ENCODE results near the gene RETN. TPM values are rescaled to one million over a fixed set of nuclear protein-coding genes. Genes with fewer than 3 reads are reported as not detected.

Gene RETN
- total RNA-seq, 1 donor from 2014 or later = 3.7 TPM

GRCh38 chr19:7674010-7675005 is 5.5 kb downstream of the RETN start:
- no peaks in the 10 kb centered on the region for H3K9me3 ChIP-seq (ENCODE audit: control insufficient read depth in 3 of 3, low read length in 3 of 3)
- no peak overlapping the region for H3K9ac ChIP-seq (ENCODE audit: low read depth in 1 of 3, low read length in 3 of 3)
- peaks cover 22 to 50% (median 33%) of the 10 kb centered on the region in 3 donors for H3K27me3 ChIP-seq (ENCODE audit: control insufficient read depth in 3 of 3, insufficient read depth in 3 of 3, low read length in 3 of 3)

GRCh38 chr19:7676376-7676775 is 7.5 kb downstream of the RETN start:
- Histone ChIP-seq H3K27me3 (ENCODE audit: control insufficient read depth in 3 of 3, insufficient read depth in 3 of 3, low read length in 3 of 3) (peaks cover 9 to 40% (median 23%) of the 10 kb centered on the region in 3 donors), H3K9me3 (ENCODE audit: control insufficient read depth in 3 of 3, low read length in 3 of 3) (no peaks in the 10 kb centered on the region), H3K27ac (ENCODE audit: low read depth, low read length) (no peak overlapping the region), H3K4me1 (ENCODE audit: control insufficient read depth in 3 of 3, insufficient read depth in 3 of 3, low read length in 3 of 3) (peaks cover 7 to 17% (median 12%) of the 10 kb centered on the region in 3 donors), H3K9ac (ENCODE audit: low read depth in 1 of 3, low read length in 3 of 3) (no peak overlapping the region), H3K4me3 (ENCODE audit: low read length in 3 of 3) (no peak overlapping the region), H3K36me3 (ENCODE audit: control insufficient read depth in 3 of 3, insufficient read depth in 3 of 3, low read length in 3 of 3) (no peaks in the 10 kb centered on the region)

More at GRCh38 chr19:7674010-7675005, 5.5 kb downstream of the RETN start:
- Histone ChIP-seq H3K36me3 (ENCODE audit: control insufficient read depth in 3 of 3, insufficient read depth in 3 of 3, low read length in 3 of 3) (no peaks in the 10 kb centered on the region), H3K4me1 (ENCODE audit: control insufficient read depth in 3 of 3, insufficient read depth in 3 of 3, low read length in 3 of 3) (peaks cover 0 to 3% (median 0%) of the 10 kb centered on the region in 3 donors), H3K27ac (ENCODE audit: low read depth, low read length) (no peak overlapping the region), H3K4me3 (ENCODE audit: low read length in 3 of 3) (no peak overlapping the region)

DNA sequence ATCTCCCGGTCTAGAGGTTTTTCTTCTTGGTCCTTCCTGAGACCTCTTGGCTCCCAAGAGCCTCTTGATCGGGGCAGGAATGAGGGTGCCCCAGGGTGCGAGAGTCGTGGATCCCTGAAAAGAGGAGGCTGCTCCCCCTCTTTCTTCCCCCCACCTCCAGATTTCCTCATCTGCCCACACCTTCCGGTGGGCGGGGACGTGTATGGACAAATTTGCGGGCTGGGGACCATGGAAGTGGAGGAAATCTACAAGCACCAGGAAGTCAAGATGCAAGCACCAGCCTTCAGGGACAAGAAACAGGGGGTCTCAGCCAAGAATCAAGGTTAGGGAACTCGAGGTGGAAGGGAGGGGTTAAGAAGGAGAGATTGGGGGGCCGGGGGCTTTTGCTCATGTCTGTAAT is 8.0 kb downstream of the RETN start, which contains the start of gene MCEMP1:
Gene MCEMP1 (plus strand): TSS at position 237 of the 400 bp plus-strand sequence. CDS start 31 bp downstream, at position 268.
- H3K27ac ChIP-seq (ENCODE audit: low read depth, low read length) = no peak within 1 kb of the TSS

DNA sequence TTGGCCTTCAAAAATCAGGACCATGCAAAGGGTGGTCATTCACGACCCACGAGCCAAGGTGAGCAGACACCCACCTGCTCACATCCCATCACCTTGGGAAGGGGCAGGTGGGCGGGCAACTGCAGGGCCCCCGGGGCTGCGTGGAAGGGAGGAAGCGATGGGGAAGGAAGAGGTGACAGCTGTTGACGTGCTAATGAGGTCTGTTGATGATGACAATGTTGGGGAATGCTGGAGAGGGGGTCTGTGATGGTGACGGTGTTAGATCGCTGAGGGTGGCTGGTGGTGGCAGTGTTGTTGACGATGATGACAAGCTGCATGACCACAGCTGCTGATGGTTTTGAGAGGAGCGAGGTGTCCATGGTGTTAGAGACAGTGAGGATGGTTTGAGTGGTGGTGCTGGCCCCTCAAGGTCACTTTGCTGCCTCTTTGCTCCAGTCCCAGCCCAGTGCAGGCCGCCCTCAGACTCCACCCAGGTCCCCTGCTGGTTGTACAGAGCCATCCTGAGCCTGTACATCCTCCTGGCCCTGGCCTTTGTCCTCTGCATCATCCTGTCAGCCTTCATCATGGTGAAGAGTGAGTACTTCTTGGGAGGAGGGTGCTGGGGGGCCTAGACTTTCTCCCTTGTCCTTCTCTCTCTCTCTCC is 8.9 kb downstream of the RETN start:
- Histone ChIP-seq H3K4me3 (ENCODE audit: low read length in 3 of 3) (no peak overlapping the region), H3K4me1 (ENCODE audit: control insufficient read depth in 3 of 3, insufficient read depth in 3 of 3, low read length in 3 of 3) (peaks cover 15 to 29% (median 20%) of the 10 kb centered on the region in 3 donors), H3K27me3 (ENCODE audit: control insufficient read depth in 3 of 3, insufficient read depth in 3 of 3, low read length in 3 of 3) (peaks cover 9 to 34% (median 18%) of the 10 kb centered on the region in 3 donors), H3K9me3 (ENCODE audit: control insufficient read depth in 3 of 3, low read length in 3 of 3) (no peaks in the 10 kb centered on the region), H3K36me3 (ENCODE audit: control insufficient read depth in 3 of 3, insufficient read depth in 3 of 3, low read length in 3 of 3) (peaks cover 6 to 8% (median 6%) of the 10 kb centered on the region in 3 donors), H3K27ac (ENCODE audit: low read depth, low read length) (no peak overlapping the region), H3K9ac (ENCODE audit: low read depth in 1 of 3, low read length in 3 of 3) (no peak overlapping the region)

More for the DNA sequence above, 8.0 kb downstream of the RETN start, which contains the start of gene MCEMP1:
- Histone ChIP-seq H3K9ac (ENCODE audit: low read depth in 1 of 3, low read length in 3 of 3) (no peak within 1 kb of the TSS), H3K9me3 (ENCODE audit: control insufficient read depth in 3 of 3, low read length in 3 of 3) (no peaks in the 10 kb centered on the region), H3K36me3 (ENCODE audit: control insufficient read depth in 3 of 3, insufficient read depth in 3 of 3, low read length in 3 of 3) (no peaks in the 10 kb centered on the region), H3K4me1 (ENCODE audit: control insufficient read depth in 3 of 3, insufficient read depth in 3 of 3, low read length in 3 of 3) (peaks cover 11 to 22% (median 17%) of the 10 kb centered on the region in 3 donors), H3K27me3 (ENCODE audit: control insufficient read depth in 3 of 3, insufficient read depth in 3 of 3, low read length in 3 of 3) (peaks cover 9 to 38% (median 21%) of the 10 kb centered on the region in 3 donors), H3K4me3 (ENCODE audit: low read length in 3 of 3) (no peak within 1 kb of the TSS)

- peaks cover 7 to 13% (median 10%) of the 10 kb centered on the region in 3 donors for H3K36me3 ChIP-seq (ENCODE audit: control insufficient read depth in 3 of 3, insufficient read depth in 3 of 3, low read length in 3 of 3)
- H3K9me3 ChIP-seq (ENCODE audit: control insufficient read depth in 3 of 3, low read length in 3 of 3) = no peaks in the 10 kb centered on the region
- H3K4me3 ChIP-seq (ENCODE audit: low read length in 3 of 3) = peak overlapping the region in 1 of 3 donors; percentile 29
- H3K27ac ChIP-seq (ENCODE audit: low read depth, low read length) = no peak overlapping the region
- H3K4me1 ChIP-seq (ENCODE audit: control insufficient read depth in 3 of 3, insufficient read depth in 3 of 3, low read length in 3 of 3) = peaks cover 15 to 29% (median 20%) of the 10 kb centered on the region in 3 donors
- peaks cover 9 to 28% (median 14%) of the 10 kb centered on the region in 3 donors for H3K27me3 ChIP-seq (ENCODE audit: control insufficient read depth in 3 of 3, insufficient read depth in 3 of 3, low read length in 3 of 3)
- no peak overlapping the region for H3K9ac ChIP-seq (ENCODE audit: low read depth in 1 of 3, low read length in 3 of 3)
Measured at GRCh38 chr19:7678971-7679751, 10.3 kb downstream of the RETN start.

DNA sequence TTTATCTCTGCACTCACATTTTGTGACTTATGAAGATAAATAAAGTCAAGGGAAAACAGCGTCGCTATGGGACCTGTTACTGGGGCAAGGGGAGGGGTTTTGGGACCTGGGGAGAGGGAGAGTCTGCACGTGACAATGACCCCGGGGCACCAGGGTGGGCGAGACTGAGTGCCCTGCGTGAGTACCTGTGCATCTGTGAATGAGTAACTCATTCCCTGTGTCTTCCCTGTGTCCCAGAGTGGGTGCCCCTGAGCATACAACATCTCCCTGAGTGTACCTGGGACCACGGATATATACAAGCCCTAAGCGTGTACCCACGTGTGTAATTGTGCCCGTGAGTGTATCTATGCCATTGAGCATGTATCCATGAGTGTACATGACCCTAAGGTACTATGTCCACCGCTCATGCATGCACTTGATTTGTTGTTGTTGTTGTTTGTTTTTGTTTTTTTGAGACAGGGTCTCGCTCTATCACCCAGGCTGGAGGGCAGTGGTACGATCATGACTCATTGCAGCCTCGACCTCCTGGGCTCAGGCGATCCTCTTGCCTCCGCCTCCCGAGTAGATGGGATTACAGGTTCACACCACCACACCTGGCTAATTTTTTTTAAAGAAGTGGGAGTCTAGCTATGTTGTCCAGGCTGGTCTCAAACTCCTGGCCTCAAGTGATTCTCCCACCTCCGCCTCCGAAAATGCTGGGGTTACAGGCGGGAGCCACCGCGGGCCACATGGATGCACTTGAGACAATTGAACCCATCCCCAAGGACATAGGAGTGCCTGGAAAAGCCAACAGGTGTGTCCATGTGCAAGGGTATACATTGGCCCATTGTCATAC is 11.1 kb downstream of the RETN start:
- Histone ChIP-seq H3K27ac (ENCODE audit: low read depth, low read length) (peak overlapping the region; percentile 84), H3K27me3 (ENCODE audit: control insufficient read depth in 3 of 3, insufficient read depth in 3 of 3, low read length in 3 of 3) (peaks cover 9 to 28% (median 14%) of the 10 kb centered on the region in 3 donors), H3K4me1 (ENCODE audit: control insufficient read depth in 3 of 3, insufficient read depth in 3 of 3, low read length in 3 of 3) (peaks cover 15 to 29% (median 20%) of the 10 kb centered on the region in 3 donors), H3K9me3 (ENCODE audit: control insufficient read depth in 3 of 3, low read length in 3 of 3) (no peaks in the 10 kb centered on the region), H3K9ac (ENCODE audit: low read depth in 1 of 3, low read length in 3 of 3) (peak overlapping the region in 2 of 3 donors; percentile 40 to 94), H3K36me3 (ENCODE audit: control insufficient read depth in 3 of 3, insufficient read depth in 3 of 3, low read length in 3 of 3) (peaks cover 7 to 13% (median 10%) of the 10 kb centered on the region in 3 donors), H3K4me3 (ENCODE audit: low read length in 3 of 3) (peak overlapping the region; percentile 75 to 88 (median 88))

GRCh38 chr19:7680606-7681339 is 11.9 kb downstream of the RETN start, which contains the start of gene TRAPPC5:
Gene TRAPPC5, plus strand, starts transcription at chr19:7680833. Its CDS starts 1,421 bp downstream, at chr19:7682254.
- peaks cover 8 to 27% (median 14%) of the 10 kb centered on the region in 3 donors for H3K27me3 ChIP-seq (ENCODE audit: control insufficient read depth in 3 of 3, insufficient read depth in 3 of 3, low read length in 3 of 3)
- peaks cover 7 to 13% (median 10%) of the 10 kb centered on the region in 3 donors for H3K36me3 ChIP-seq (ENCODE audit: control insufficient read depth in 3 of 3, insufficient read depth in 3 of 3, low read length in 3 of 3)
- H3K9me3 ChIP-seq (ENCODE audit: control insufficient read depth in 3 of 3, low read length in 3 of 3) = no peaks in the 10 kb centered on the region
- peak within 1 kb of the TSS; percentile 75 to 88 (median 88) for H3K4me3 ChIP-seq (ENCODE audit: low read length in 3 of 3)
- H3K27ac ChIP-seq (ENCODE audit: low read depth, low read length) = peak within 1 kb of the TSS; percentile 84
- H3K4me1 ChIP-seq (ENCODE audit: control insufficient read depth in 3 of 3, insufficient read depth in 3 of 3, low read length in 3 of 3) = peaks cover 15 to 29% (median 20%) of the 10 kb centered on the region in 3 donors
- H3K9ac ChIP-seq (ENCODE audit: low read depth in 1 of 3, low read length in 3 of 3) = peak within 1 kb of the TSS; percentile 89 to 97 (median 94)

Data from skeletal muscle tissue (tissue), 4 donors.